Measurements from ENCODE around the gene CXCL3. TPM values are rescaled to one million over a fixed set of nuclear protein-coding genes. Genes with fewer than 3 reads are reported as not detected.

Gene CXCL3
- total RNA-seq, 6 experiments from 2014 or later, result 0.25 to 2.0 (median 0.62) TPM; not detected in 2

- H3K27ac ChIP-seq, result no peak overlapping the region
- no peaks in the 10 kb centered on the region for H3K36me3 ChIP-seq
- H3K27me3 ChIP-seq, result no peaks in the 10 kb centered on the region
- TF ChIP-seq POLR2A (IDR thresholded peaks at IDR 0.05), result no peak
- no peak for TF ChIP-seq CTCF (IDR thresholded peaks at IDR 0.05)
- no peaks in the 10 kb centered on the region for H3K4me1 ChIP-seq
- DNase-seq (no peak), ATAC-seq (no peak)
- no peaks in the 10 kb centered on the region for H3K9me3 ChIP-seq
- intact Hi-C loops (cut with DNase I), result no loop called here
- no peak overlapping the region for H3K4me3 ChIP-seq
These were observed 22.9 kb upstream of the CXCL3 start for GRCh38 chr4:74061430-74061829.

DNA sequence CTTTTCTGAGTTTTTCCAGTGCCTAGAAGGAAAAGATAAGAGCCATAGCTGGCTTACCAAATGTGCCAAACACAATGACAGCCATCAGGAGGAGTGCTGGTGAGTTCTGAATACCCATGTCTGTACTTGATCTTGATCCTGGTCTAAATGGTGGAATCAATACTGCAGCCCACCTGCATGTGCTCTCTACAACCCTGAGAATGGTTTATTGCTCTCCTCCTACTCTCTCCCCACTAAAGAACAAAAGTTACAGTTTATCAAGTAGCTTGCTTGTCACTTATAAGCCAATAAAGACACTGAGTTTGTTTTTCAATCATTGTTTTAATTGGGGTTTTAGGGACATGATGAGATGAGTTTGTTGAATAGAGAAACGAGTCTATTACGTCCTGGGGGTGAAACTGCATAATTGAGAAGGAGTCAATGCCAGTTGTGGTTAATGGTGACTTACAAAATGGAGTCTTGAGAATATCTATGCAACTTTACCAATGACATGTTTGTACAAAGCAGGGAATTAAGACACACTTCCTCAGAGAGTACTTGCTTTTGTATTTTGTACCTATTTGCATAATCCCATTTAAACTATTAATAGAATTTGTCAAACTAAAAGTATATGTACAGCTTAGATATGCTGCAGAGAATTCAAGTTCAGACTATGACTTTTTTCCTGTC is 20.8 kb upstream of the CXCL3 start:
- H3K36me3 ChIP-seq, result no peaks in the 10 kb centered on the region
- no peak overlapping the region for H3K27ac ChIP-seq
- intact Hi-C loops (cut with DNase I), result no loop called here
- DNase-seq (no peak), ATAC-seq (no peak)
- 51% methylated on average over 2 of the region's 2 CpGs for WGBS (ENCODE audit: insufficient coverage, low coverage, low lambda C conversion rate, missing lambda C conversion rate)
- no peaks in the 10 kb centered on the region for H3K9me3 ChIP-seq
- no peak for TF ChIP-seq CTCF (IDR thresholded peaks at IDR 0.05)
- TF ChIP-seq POLR2A (IDR thresholded peaks at IDR 0.05), result no peak
- H3K4me1 ChIP-seq, result no peaks in the 10 kb centered on the region
- H3K27me3 ChIP-seq, result no peaks in the 10 kb centered on the region
- H3K4me3 ChIP-seq, result no peak overlapping the region

DNA sequence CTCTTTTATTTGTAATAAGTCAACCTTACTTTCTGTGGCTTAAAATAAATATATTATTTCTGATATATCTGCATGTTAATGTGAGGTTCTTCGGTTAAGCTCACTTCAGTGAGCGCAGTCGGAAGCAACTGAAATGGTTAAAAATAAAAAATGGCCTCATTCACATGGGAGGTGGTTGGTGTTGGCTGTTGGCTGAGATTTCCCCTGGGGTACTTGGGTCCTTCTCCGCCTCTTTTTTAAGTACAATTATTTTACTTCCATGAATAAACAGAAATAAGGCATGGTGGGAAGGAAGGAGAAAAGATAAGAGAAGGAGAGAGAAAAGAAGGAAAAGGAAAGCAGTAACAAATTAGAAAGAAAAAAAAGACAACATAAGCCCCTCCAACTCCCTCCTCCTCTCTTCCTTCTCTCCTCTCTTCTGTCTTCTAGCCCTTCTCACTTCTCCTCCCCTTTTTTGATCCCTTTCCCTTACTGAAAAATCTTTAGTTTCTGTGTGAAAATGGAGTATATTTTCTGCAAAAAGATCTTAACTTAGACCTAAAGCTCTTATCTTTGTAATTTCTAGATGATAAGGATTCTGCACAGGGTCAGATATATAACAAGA is 19.7 kb upstream of the CXCL3 start:
- intact Hi-C loops (cut with DNase I), result no loop called here
- TF ChIP-seq POLR2A (IDR thresholded peaks at IDR 0.05), result no peak
- TF ChIP-seq CTCF (IDR thresholded peaks at IDR 0.05), result no peak
- no peak overlapping the region for H3K27ac ChIP-seq

GRCh38 chr4:74057588-74057987 is 19.1 kb upstream of the CXCL3 start:
- DNase-seq (no peak), ATAC-seq (no peak)
- H3K27me3 ChIP-seq, result no peaks in the 10 kb centered on the region
- intact Hi-C loops (cut with DNase I), result no loop called here
- no peak overlapping the region for H3K4me3 ChIP-seq
- H3K36me3 ChIP-seq, result no peaks in the 10 kb centered on the region
- H3K9me3 ChIP-seq, result no peaks in the 10 kb centered on the region
- no peak for TF ChIP-seq CTCF (IDR thresholded peaks at IDR 0.05)
- no peak for TF ChIP-seq POLR2A (IDR thresholded peaks at IDR 0.05)
- WGBS (ENCODE audit: insufficient coverage, low coverage, low lambda C conversion rate, missing lambda C conversion rate), result 17% methylated on average over 1 of the region's 1 CpG
- H3K4me1 ChIP-seq, result no peaks in the 10 kb centered on the region
- H3K27ac ChIP-seq, result no peak overlapping the region

More for the DNA sequence above, 19.7 kb upstream of the CXCL3 start:
- Histone ChIP-seq H3K36me3 (no peaks in the 10 kb centered on the region), H3K4me3 (no peak overlapping the region), H3K27me3 (no peaks in the 10 kb centered on the region), H3K9me3 (no peaks in the 10 kb centered on the region), H3K4me1 (no peaks in the 10 kb centered on the region)
- DNase-seq (no peak), ATAC-seq (no peak)
- WGBS (ENCODE audit: insufficient coverage, low coverage, low lambda C conversion rate, missing lambda C conversion rate), result 89% methylated on average over 4 of the region's 4 CpGs
